PFSK-1 (cell line): ENCODE data around the gene RUNX1.

ENCODE experiments used
- FOXP2 ChIP-seq: optimal IDR thresholded peaks from 2 replicates; pipeline ENCODE3; 2011; ENCODE audit warnings: borderline replicate concordance, control low read depth, inconsistent platforms; ENCODE audit not compliant: insufficient read depth; ENCODE audit errors: extremely low read length, extremely low read depth
- POLR2AphosphoS5 ChIP-seq: IDR thresholded peaks from 2 replicates; pipeline ENCODE4 v1.6.1; 2012; ENCODE audit warnings: low read depth, mild to moderate bottlenecking, control low read depth, low read length, moderate library complexity
- SIN3A ChIP-seq: IDR thresholded peaks from 2 replicates; pipeline ENCODE4 v1.6.1; 2012; ENCODE audit warnings: mild to moderate bottlenecking, low read length, moderate library complexity, borderline replicate concordance; ENCODE audit not compliant: insufficient read depth
- TAF1 ChIP-seq: IDR thresholded peaks from 2 replicates; pipeline ENCODE4 v1.6.1; 2012; ENCODE audit warnings: low read length, control low read depth, borderline replicate concordance; ENCODE audit not compliant: insufficient read depth
- TF ChIP-seq, protein P1 (sequence below), 2 experiments: IDR thresholded peaks; 2 replicates each; pipeline versions ENCODE4 v1.6.1 to v1.8.0; 2011 to 2012; ENCODE audit warnings: low read depth in 2 of 2, low read length in 2 of 2, control low read depth in 1 of 2, inconsistent platforms in 1 of 2, mild to moderate bottlenecking in 1 of 2, moderate library complexity in 1 of 2; ENCODE audit not compliant: insufficient read depth in 1 of 2

DNA sequence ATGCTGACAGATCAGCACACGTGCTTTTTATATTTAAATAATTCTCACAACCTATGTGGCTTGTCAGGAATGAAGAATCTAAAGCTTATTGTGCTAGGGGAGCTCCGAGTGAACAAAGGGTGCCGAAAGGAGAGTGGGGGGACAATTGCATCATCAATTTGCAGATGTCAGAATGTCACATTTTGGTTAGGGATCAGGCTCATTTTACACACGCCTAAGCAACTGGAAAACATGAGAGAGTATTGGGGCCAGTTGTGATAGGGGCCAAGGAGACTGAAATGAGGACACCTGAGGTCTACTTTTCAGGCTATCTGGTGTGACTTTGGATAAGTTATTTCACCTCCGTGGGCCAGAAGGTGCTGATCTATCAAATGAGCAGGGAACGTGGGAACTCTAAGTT lies 31.8 kb downstream of the RUNX1 start:
- TF ChIP-seq, protein P1, sequence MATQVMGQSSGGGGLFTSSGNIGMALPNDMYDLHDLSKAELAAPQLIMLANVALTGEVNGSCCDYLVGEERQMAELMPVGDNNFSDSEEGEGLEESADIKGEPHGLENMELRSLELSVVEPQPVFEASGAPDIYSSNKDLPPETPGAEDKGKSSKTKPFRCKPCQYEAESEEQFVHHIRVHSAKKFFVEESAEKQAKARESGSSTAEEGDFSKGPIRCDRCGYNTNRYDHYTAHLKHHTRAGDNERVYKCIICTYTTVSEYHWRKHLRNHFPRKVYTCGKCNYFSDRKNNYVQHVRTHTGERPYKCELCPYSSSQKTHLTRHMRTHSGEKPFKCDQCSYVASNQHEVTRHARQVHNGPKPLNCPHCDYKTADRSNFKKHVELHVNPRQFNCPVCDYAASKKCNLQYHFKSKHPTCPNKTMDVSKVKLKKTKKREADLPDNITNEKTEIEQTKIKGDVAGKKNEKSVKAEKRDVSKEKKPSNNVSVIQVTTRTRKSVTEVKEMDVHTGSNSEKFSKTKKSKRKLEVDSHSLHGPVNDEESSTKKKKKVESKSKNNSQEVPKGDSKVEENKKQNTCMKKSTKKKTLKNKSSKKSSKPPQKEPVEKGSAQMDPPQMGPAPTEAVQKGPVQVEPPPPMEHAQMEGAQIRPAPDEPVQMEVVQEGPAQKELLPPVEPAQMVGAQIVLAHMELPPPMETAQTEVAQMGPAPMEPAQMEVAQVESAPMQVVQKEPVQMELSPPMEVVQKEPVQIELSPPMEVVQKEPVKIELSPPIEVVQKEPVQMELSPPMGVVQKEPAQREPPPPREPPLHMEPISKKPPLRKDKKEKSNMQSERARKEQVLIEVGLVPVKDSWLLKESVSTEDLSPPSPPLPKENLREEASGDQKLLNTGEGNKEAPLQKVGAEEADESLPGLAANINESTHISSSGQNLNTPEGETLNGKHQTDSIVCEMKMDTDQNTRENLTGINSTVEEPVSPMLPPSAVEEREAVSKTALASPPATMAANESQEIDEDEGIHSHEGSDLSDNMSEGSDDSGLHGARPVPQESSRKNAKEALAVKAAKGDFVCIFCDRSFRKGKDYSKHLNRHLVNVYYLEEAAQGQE (IDR thresholded peaks at IDR 0.05; ENCODE audit: insufficient read depth in 1 of 2, low read depth in 2 of 2, low read length in 2 of 2), result no peak
- TF ChIP-seq TAF1, result no peak
- TF ChIP-seq SIN3A, result no peak
- TF ChIP-seq POLR2AphosphoS5, result no peak
- TF ChIP-seq FOXP2, result no peak
